Uterus (tissue), 2 donors: Measurements from ENCODE around the gene POPDC2.

Source experiments
- CTCF ChIP-seq, 4 experiments: fragments of 200-600 bp in 2 of 4; fragments of 450-650 bp in 2 of 4; sonication (generic) in 2 of 4; IDR thresholded peaks; one replicate each; pipeline ENCODE4 v1.5.1; 2016 to 2019; ENCODE audit warnings: antibody characterized with exemption in 4 of 4, mild to moderate bottlenecking in 2 of 4, moderate library complexity in 1 of 4
- POLR2A ChIP-seq, 2 donors: fragments of 450-650 bp; IDR thresholded peaks; one replicate each; pipeline ENCODE4 v1.6.1; 2016; ENCODE audit warnings: antibody characterized with exemption in 2 of 2, mild to moderate bottlenecking in 1 of 2, moderate library complexity in 1 of 2

GRCh38 chr3:119637679-119638477 is 22.5 kb downstream of the POPDC2 start:
- TF ChIP-seq CTCF (IDR thresholded peaks at IDR 0.05) (no peak), POLR2A (IDR thresholded peaks at IDR 0.05) (no peak)
